Measurements from ENCODE around the gene KIRREL3.

KIRREL3 gene

GRCh38 chr11:126929179-126930061 is 71.2 kb downstream of the KIRREL3 start:
- Histone ChIP-seq H3K9ac (ENCODE audit: low read depth, low read length) (no peak overlapping the region), H3K4me3 (ENCODE audit: low read length) (no peak overlapping the region), H3K36me3 (ENCODE audit: insufficient read depth, low read length) (no peaks in the 10 kb centered on the region), H3K27me3 (ENCODE audit: insufficient read depth, low read length) (no peaks in the 10 kb centered on the region), H3K27ac (ENCODE audit: low read depth, low read length) (no peak overlapping the region), H3K4me1 (ENCODE audit: insufficient read depth, low read length) (no peaks in the 10 kb centered on the region), H3K9me3 (ENCODE audit: insufficient read depth, low read depth, low read length) (no peaks in the 10 kb centered on the region)
- 82% methylated on average over 9 of the region's 10 CpGs for WGBS

- no peak overlapping the region for H3K4me3 ChIP-seq (ENCODE audit: low read length)
- no peaks in the 10 kb centered on the region for H3K27me3 ChIP-seq (ENCODE audit: insufficient read depth, low read length)
- H3K9ac ChIP-seq (ENCODE audit: low read depth, low read length), result no peak overlapping the region
- H3K9me3 ChIP-seq (ENCODE audit: insufficient read depth, low read depth, low read length), result no peaks in the 10 kb centered on the region
- WGBS, result 80% methylated on average over 2 of the region's 2 CpGs
- H3K4me1 ChIP-seq (ENCODE audit: insufficient read depth, low read length), result no peaks in the 10 kb centered on the region
- H3K27ac ChIP-seq (ENCODE audit: low read depth, low read length), result no peak overlapping the region
- no peaks in the 10 kb centered on the region for H3K36me3 ChIP-seq (ENCODE audit: insufficient read depth, low read length)
Measured at GRCh38 chr11:126927623-126928022, 72.9 kb downstream of the KIRREL3 start.

- no peak overlapping the region for H3K27ac ChIP-seq (ENCODE audit: low read depth, low read length)
- no peak overlapping the region for H3K9ac ChIP-seq (ENCODE audit: low read depth, low read length)
- 80% methylated on average over 9 of the region's 9 CpGs for WGBS
- no peaks in the 10 kb centered on the region for H3K4me1 ChIP-seq (ENCODE audit: insufficient read depth, low read length)
- no peaks in the 10 kb centered on the region for H3K9me3 ChIP-seq (ENCODE audit: insufficient read depth, low read depth, low read length)
- no peaks in the 10 kb centered on the region for H3K27me3 ChIP-seq (ENCODE audit: insufficient read depth, low read length)
- H3K36me3 ChIP-seq (ENCODE audit: insufficient read depth, low read length), result no peaks in the 10 kb centered on the region
- H3K4me3 ChIP-seq (ENCODE audit: low read length), result no peak overlapping the region
Measured at GRCh38 chr11:126926376-126926791, 74.2 kb downstream of the KIRREL3 start.

GRCh38 chr11:126925321-126926093 is 75.1 kb downstream of the KIRREL3 start:
- H3K27ac ChIP-seq (ENCODE audit: low read depth, low read length), result no peak overlapping the region
- H3K27me3 ChIP-seq (ENCODE audit: insufficient read depth, low read length), result no peaks in the 10 kb centered on the region
- H3K9ac ChIP-seq (ENCODE audit: low read depth, low read length), result no peak overlapping the region
- H3K9me3 ChIP-seq (ENCODE audit: insufficient read depth, low read depth, low read length), result no peaks in the 10 kb centered on the region
- H3K4me3 ChIP-seq (ENCODE audit: low read length), result no peak overlapping the region
- H3K4me1 ChIP-seq (ENCODE audit: insufficient read depth, low read length), result no peaks in the 10 kb centered on the region
- H3K36me3 ChIP-seq (ENCODE audit: insufficient read depth, low read length), result no peaks in the 10 kb centered on the region
- WGBS, result 94% methylated on average over 11 of the region's 11 CpGs

- no peaks in the 10 kb centered on the region for H3K9me3 ChIP-seq (ENCODE audit: insufficient read depth, low read depth, low read length)
- no peak overlapping the region for H3K9ac ChIP-seq (ENCODE audit: low read depth, low read length)
- 83% methylated on average over 5 of the region's 5 CpGs for WGBS
- H3K27me3 ChIP-seq (ENCODE audit: insufficient read depth, low read length), result no peaks in the 10 kb centered on the region
- no peaks in the 10 kb centered on the region for H3K36me3 ChIP-seq (ENCODE audit: insufficient read depth, low read length)
- no peak overlapping the region for H3K27ac ChIP-seq (ENCODE audit: low read depth, low read length)
- no peak overlapping the region for H3K4me3 ChIP-seq (ENCODE audit: low read length)
- no peaks in the 10 kb centered on the region for H3K4me1 ChIP-seq (ENCODE audit: insufficient read depth, low read length)
Measured at GRCh38 chr11:126924376-126925040, 76.1 kb downstream of the KIRREL3 start.

DNA sequence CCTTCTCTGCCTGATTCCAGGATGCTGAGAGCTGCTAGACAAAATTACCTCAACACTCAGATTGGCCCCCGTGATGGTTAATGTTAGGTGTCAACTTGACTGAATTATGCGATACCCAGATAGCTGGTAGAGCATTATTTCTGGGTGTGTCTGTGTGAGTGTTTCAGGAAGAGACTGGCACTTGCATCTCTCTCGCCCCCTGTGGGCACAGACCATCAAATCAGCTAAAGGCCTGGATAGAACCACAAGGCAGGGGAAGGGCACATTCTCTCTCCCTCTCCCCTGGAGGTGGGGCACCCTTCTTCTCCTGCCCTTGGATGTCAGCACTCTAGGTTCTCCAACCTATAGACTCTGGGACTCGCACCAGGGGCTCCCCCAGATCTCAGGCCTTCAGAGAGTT is 79.7 kb downstream of the KIRREL3 start:
- 82% methylated on average over 4 of the region's 4 CpGs for WGBS
- Histone ChIP-seq H3K9ac (ENCODE audit: low read depth, low read length) (no peak overlapping the region), H3K36me3 (ENCODE audit: insufficient read depth, low read length) (no peaks in the 10 kb centered on the region), H3K27me3 (ENCODE audit: insufficient read depth, low read length) (no peaks in the 10 kb centered on the region), H3K4me1 (ENCODE audit: insufficient read depth, low read length) (no peaks in the 10 kb centered on the region), H3K27ac (ENCODE audit: low read depth, low read length) (no peak overlapping the region), H3K9me3 (ENCODE audit: insufficient read depth, low read depth, low read length) (no peaks in the 10 kb centered on the region), H3K4me3 (ENCODE audit: low read length) (no peak overlapping the region)

GRCh38 chr11:126919147-126919823 is 81.3 kb downstream of the KIRREL3 start:
- no peak overlapping the region for H3K27ac ChIP-seq (ENCODE audit: low read depth, low read length)
- no peak overlapping the region for H3K9ac ChIP-seq (ENCODE audit: low read depth, low read length)
- H3K27me3 ChIP-seq (ENCODE audit: insufficient read depth, low read length), result no peaks in the 10 kb centered on the region
- H3K36me3 ChIP-seq (ENCODE audit: insufficient read depth, low read length), result no peaks in the 10 kb centered on the region
- H3K4me1 ChIP-seq (ENCODE audit: insufficient read depth, low read length), result no peaks in the 10 kb centered on the region
- H3K4me3 ChIP-seq (ENCODE audit: low read length), result no peak overlapping the region
- WGBS, result 90% methylated on average over 3 of the region's 3 CpGs
- no peaks in the 10 kb centered on the region for H3K9me3 ChIP-seq (ENCODE audit: insufficient read depth, low read depth, low read length)

GRCh38 chr11:126918556-126918955 is 82.0 kb downstream of the KIRREL3 start:
- WGBS, result no CpG with 5 or more reads among the region's 1 CpG
- Histone ChIP-seq H3K4me1 (ENCODE audit: insufficient read depth, low read length) (no peaks in the 10 kb centered on the region), H3K27me3 (ENCODE audit: insufficient read depth, low read length) (no peaks in the 10 kb centered on the region), H3K27ac (ENCODE audit: low read depth, low read length) (no peak overlapping the region), H3K4me3 (ENCODE audit: low read length) (no peak overlapping the region), H3K36me3 (ENCODE audit: insufficient read depth, low read length) (no peaks in the 10 kb centered on the region), H3K9me3 (ENCODE audit: insufficient read depth, low read depth, low read length) (no peaks in the 10 kb centered on the region), H3K9ac (ENCODE audit: low read depth, low read length) (no peak overlapping the region)

DNA sequence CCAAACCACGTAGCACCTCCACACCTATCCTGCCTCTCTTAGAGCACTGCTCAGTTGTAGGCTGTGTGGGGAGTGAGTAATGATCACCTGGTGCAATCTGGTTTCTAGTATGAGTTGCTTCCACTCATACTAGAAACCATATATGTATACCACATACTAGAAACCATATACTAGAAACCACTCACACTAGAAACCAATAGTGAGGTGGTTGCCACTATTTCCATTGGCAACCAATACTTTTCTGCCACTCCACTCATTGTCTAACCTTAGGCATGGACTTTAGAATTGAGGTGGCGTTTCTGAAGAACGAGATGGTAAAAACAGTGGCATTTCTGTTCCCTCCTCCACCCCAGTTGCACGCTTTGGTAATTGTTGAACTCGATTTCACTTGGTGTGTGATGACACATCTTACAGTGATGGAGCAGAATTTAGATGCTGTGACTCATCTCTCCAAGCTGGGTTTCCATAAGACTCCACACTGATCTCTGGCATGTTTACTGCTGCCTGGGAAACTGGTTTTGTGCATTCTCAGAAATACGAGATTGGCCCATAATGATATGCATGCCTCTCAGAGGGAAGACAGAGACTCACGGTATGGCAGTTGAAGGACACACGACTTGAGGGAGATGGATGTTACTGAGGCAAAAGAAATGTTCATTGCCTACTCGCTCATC is 82.9 kb downstream of the KIRREL3 start:
- Histone ChIP-seq H3K4me3 (ENCODE audit: low read length) (no peak overlapping the region), H3K9ac (ENCODE audit: low read depth, low read length) (no peak overlapping the region), H3K4me1 (ENCODE audit: insufficient read depth, low read length) (no peaks in the 10 kb centered on the region), H3K27me3 (ENCODE audit: insufficient read depth, low read length) (no peaks in the 10 kb centered on the region), H3K36me3 (ENCODE audit: insufficient read depth, low read length) (no peaks in the 10 kb centered on the region), H3K27ac (ENCODE audit: low read depth, low read length) (no peak overlapping the region), H3K9me3 (ENCODE audit: insufficient read depth, low read depth, low read length) (no peaks in the 10 kb centered on the region)
- WGBS, result 81% methylated on average over 8 of the region's 9 CpGs

DNA sequence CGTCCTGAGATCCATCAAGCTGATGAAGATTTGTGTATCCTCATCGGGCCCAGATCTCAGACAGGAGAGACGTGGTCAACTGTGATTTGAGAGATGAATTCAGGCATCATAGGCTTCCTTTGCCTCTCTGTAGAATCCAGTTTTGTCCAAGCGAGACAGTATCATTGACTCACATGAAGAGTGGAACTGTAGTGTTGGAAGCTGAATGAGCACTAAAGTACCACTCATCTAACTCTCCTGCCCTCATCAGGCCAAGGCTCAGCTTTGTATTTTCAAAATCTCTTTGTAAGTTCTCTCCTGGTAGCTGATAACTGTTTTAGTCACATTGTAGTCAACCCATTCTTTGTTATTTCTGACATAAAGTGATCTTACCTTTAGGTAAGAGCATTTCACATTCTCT is 85.1 kb downstream of the KIRREL3 start:
- no peak overlapping the region for H3K27ac ChIP-seq (ENCODE audit: low read depth, low read length)
- 82% methylated on average over 4 of the region's 4 CpGs for WGBS
- no peak overlapping the region for H3K4me3 ChIP-seq (ENCODE audit: low read length)
- H3K9ac ChIP-seq (ENCODE audit: low read depth, low read length), result no peak overlapping the region
- H3K9me3 ChIP-seq (ENCODE audit: insufficient read depth, low read depth, low read length), result no peaks in the 10 kb centered on the region
- no peaks in the 10 kb centered on the region for H3K4me1 ChIP-seq (ENCODE audit: insufficient read depth, low read length)
- H3K27me3 ChIP-seq (ENCODE audit: insufficient read depth, low read length), result no peaks in the 10 kb centered on the region
- H3K36me3 ChIP-seq (ENCODE audit: insufficient read depth, low read length), result no peaks in the 10 kb centered on the region
